H1 (cell line): ENCODE measurements around the gene HOXD11. TPM values are rescaled to one million over a fixed set of nuclear protein-coding genes. Genes with fewer than 3 reads are reported as not detected.
A peak's percentile ranks its signal among the peaks of the same experiment; 100 is the strongest.

Experiments used
- CTCF ChIA-PET: fragments of 300-600 bp; sonication (Branson Sonifier 250); formaldehyde crosslinking; loops from one replicate; lab custom pipeline; 2021; ENCODE audit not compliant: partially characterized antibody; lab: Charles Lee
- POLR2A ChIA-PET: fragments of 300-600 bp; sonication (Branson Sonifier 250); formaldehyde crosslinking; loops from one replicate; lab custom pipeline; 2021; ENCODE audit warnings: inconsistent platforms; ENCODE audit not compliant: partially characterized antibody; lab: Charles Lee
- DNase-seq, 2 experiments: peaks; one replicate each; pipeline versions ENCODE4 v3.0.0 to v3.0.0-alpha.2; 2010 to 2022; ENCODE audit warnings: low spot score in 2 of 2, low read depth in 1 of 2, mixed read lengths in 1 of 2
- FAIRE-seq: peaks from 2 replicates; lab custom pipeline; 2011; peaks lifted over from hg19 to GRCh38; lab: Jason Lieb, UNC
- H2AFZ ChIP-seq: 2 replicates; pipeline ENCODE4 v1.8.1; 2012; ENCODE audit warnings: low read length, inconsistent platforms
- H2AK5ac ChIP-seq: 2 replicates; pipeline ENCODE4 v1.6.1; 2013; ENCODE audit warnings: low read depth, low read length
- H2BK120ac ChIP-seq: replicated peaks from 2 replicates; pipeline ENCODE3; 2013; ENCODE audit warnings: low read depth, low read length, inconsistent platforms
- H2BK12ac ChIP-seq: 2 replicates; pipeline ENCODE4 v1.6.1; 2013; ENCODE audit warnings: low read depth, low read length
- H2BK15ac ChIP-seq: 2 replicates; pipeline ENCODE4 v1.6.1; 2013; ENCODE audit warnings: low read length
- H2BK20ac ChIP-seq: 2 replicates; pipeline ENCODE4 v1.6.1; 2013; ENCODE audit warnings: low read length
- H2BK5ac ChIP-seq: 2 replicates; pipeline ENCODE4 v1.6.1; 2013; ENCODE audit warnings: low read depth, low read length
- H3K14ac ChIP-seq: 2 replicates; pipeline ENCODE4 v1.6.1; 2013; ENCODE audit warnings: inconsistent platforms; ENCODE audit not compliant: insufficient read length
- H3K18ac ChIP-seq: 2 replicates; pipeline ENCODE4 v1.6.1; 2013; ENCODE audit warnings: low read length; ENCODE audit errors: extremely low read depth
- H3K23ac ChIP-seq: 2 replicates; pipeline ENCODE4 v1.6.1; 2013; ENCODE audit warnings: inconsistent platforms; ENCODE audit not compliant: insufficient read length
- H3K23me2 ChIP-seq: 2 replicates; pipeline ENCODE4 v1.6.1; 2013; ENCODE audit warnings: low read depth, low read length
- H3K27ac ChIP-seq: 2 replicates; pipeline ENCODE4 v1.6.1; 2011; ENCODE audit warnings: low read depth, low read length, inconsistent platforms
- H3K27me3 ChIP-seq, 4 experiments: replicated peaks in 1 of 4; 1 replicate in 1 of 4; 2 replicates in 3 of 4; pipeline versions ENCODE4 v1.6.1 to v1.8.1; 2011 to 2013; ENCODE audit warnings: low read length in 3 of 4, mild to moderate bottlenecking in 3 of 4, inconsistent platforms in 2 of 4, mixed read lengths in 2 of 4, moderate library complexity in 1 of 4; ENCODE audit not compliant: control insufficient read depth in 3 of 4, insufficient read depth in 3 of 4; ENCODE audit errors: extremely low read depth in 1 of 4
- H3K36me3 ChIP-seq, 4 experiments: 2 replicates each; pipeline versions ENCODE4 v1.6.1 to v1.8.1; 2011 to 2013; ENCODE audit warnings: mild to moderate bottlenecking in 4 of 4, low read length in 3 of 4, moderate library complexity in 2 of 4, control low read depth in 1 of 4, inconsistent platforms in 1 of 4; ENCODE audit not compliant: insufficient read depth in 4 of 4, control insufficient read depth in 2 of 4
- H3K4ac ChIP-seq: replicated peaks from 2 replicates; pipeline ENCODE3; 2013; ENCODE audit warnings: low read length, low read depth, mixed read lengths, inconsistent platforms; ENCODE audit not compliant: insufficient read length
- H3K4me1 ChIP-seq, 4 experiments: replicated peaks in 1 of 4; 1 replicate in 1 of 4; 2 replicates in 3 of 4; pipeline versions ENCODE4 v1.6.1 to v1.8.1; 2011 to 2013; ENCODE audit warnings: low read length in 3 of 4, inconsistent platforms in 2 of 4, mixed read lengths in 1 of 4; ENCODE audit not compliant: insufficient read depth in 4 of 4, control insufficient read depth in 3 of 4
- H3K4me2 ChIP-seq, 2 experiments: 2 replicates each; pipeline versions ENCODE4 v1.6.1 to v1.8.1; 2011 to 2013; ENCODE audit warnings: low read depth in 2 of 2, low read length in 2 of 2, control low read depth in 1 of 2, inconsistent platforms in 1 of 2, mild to moderate bottlenecking in 1 of 2; ENCODE audit not compliant: insufficient read depth in 1 of 2
- H3K4me3 ChIP-seq, 4 experiments: fragments of 200-600, 300-600 bp in 1 of 4; sonication (generic), shearing (Covaris generic), sonication (Bioruptor Twin) in 1 of 4; 2 replicates each; pipeline versions ENCODE4 v1.5.1 to v1.8.1; 2011 to 2016; ENCODE audit warnings: low read length in 4 of 4, low read depth in 3 of 4, control low read depth in 2 of 4, inconsistent platforms in 2 of 4, mild to moderate bottlenecking in 2 of 4, mixed read lengths in 1 of 4, moderate library complexity in 1 of 4; ENCODE audit not compliant: insufficient read depth in 2 of 4; ENCODE audit errors: extremely low read depth in 1 of 4
- H3K56ac ChIP-seq: replicated peaks from 2 replicates; pipeline ENCODE3; 2013; ENCODE audit warnings: low read depth, mild to moderate bottlenecking, mixed read lengths, low read length, inconsistent platforms; ENCODE audit not compliant: insufficient read length
- H3K79me1 ChIP-seq: 2 replicates; pipeline ENCODE4 v1.6.1; 2013; ENCODE audit warnings: low read depth, low read length, control low read depth
- H3K79me2 ChIP-seq, 2 experiments: 2 replicates each; pipeline versions ENCODE4 v1.6.1 to v1.8.1; 2012 to 2013; ENCODE audit warnings: low read length in 2 of 2, mild to moderate bottlenecking in 2 of 2, inconsistent platforms in 1 of 2; ENCODE audit not compliant: insufficient read depth in 2 of 2, control insufficient read depth in 1 of 2
- H3K9ac ChIP-seq, 4 experiments: replicated peaks in 1 of 4; 1 replicate in 1 of 4; 2 replicates in 3 of 4; pipeline versions ENCODE4 v1.6.1 to v1.8.1; 2011 to 2013; ENCODE audit warnings: low read depth in 3 of 4, low read length in 3 of 4, control low read depth in 2 of 4, mild to moderate bottlenecking in 2 of 4, moderate library complexity in 2 of 4, inconsistent platforms in 1 of 4; ENCODE audit errors: extremely low read depth in 1 of 4
- H3K9me3 ChIP-seq, 2 experiments: 2 replicates each; pipeline versions ENCODE4 v1.6.1 to v1.8.1; 2012 to 2013; ENCODE audit warnings: mild to moderate bottlenecking in 2 of 2, moderate library complexity in 2 of 2, control low read depth in 1 of 2, inconsistent platforms in 1 of 2, low read depth in 1 of 2, low read length in 1 of 2, mixed read lengths in 1 of 2; ENCODE audit not compliant: insufficient read depth in 2 of 2
- H4K20me1 ChIP-seq, 2 experiments: replicated peaks in 1 of 2; 2 replicates each; pipeline versions ENCODE3 to v1.8.1; 2011 to 2013; ENCODE audit warnings: inconsistent platforms in 2 of 2, low read length in 2 of 2, mild to moderate bottlenecking in 1 of 2; ENCODE audit not compliant: insufficient read depth in 2 of 2, control insufficient read depth in 1 of 2
- H4K5ac ChIP-seq: 2 replicates; pipeline ENCODE4 v1.6.1; 2013; ENCODE audit warnings: low read length, low read depth, mixed read lengths, inconsistent platforms; ENCODE audit not compliant: insufficient read length
- H4K8ac ChIP-seq: 2 replicates; pipeline ENCODE4 v1.8.0; 2013; ENCODE audit warnings: mild to moderate bottlenecking, moderate library complexity, low read length, inconsistent platforms; ENCODE audit not compliant: insufficient read depth; ENCODE audit errors: extremely low read depth
- H4K91ac ChIP-seq: replicated peaks from 2 replicates; pipeline ENCODE3; 2013; ENCODE audit warnings: low read length, mixed read lengths, inconsistent platforms; ENCODE audit not compliant: insufficient read length
- ASH2L ChIP-seq: fragments of 200-600, 300-600 bp; sonication (generic); IDR thresholded peaks from one replicate; pipeline ENCODE4 v1.7.1; 2017; ENCODE audit warnings: low read length
- BCL11A ChIP-seq, 2 experiments: IDR thresholded peaks; one replicate each; pipeline ENCODE4 v1.6.1; 2011; ENCODE audit warnings: low read depth in 2 of 2, low read length in 2 of 2, mild to moderate bottlenecking in 2 of 2
- CBX8 ChIP-seq: fragments of 300-800, 300-1000 bp; sonication (generic); IDR thresholded peaks from 2 replicates; pipeline ENCODE4 v1.7.1; 2016; ENCODE audit warnings: low read depth, low read length, borderline replicate concordance
- CHD1 ChIP-seq: IDR thresholded peaks from 2 replicates; pipeline ENCODE4 v1.6.1; 2012; ENCODE audit warnings: low read depth, low read length, improper control_type of control experiment
- EGR1 ChIP-seq: IDR thresholded peaks from 2 replicates; pipeline ENCODE4 v1.6.1; 2011; ENCODE audit warnings: low read depth, low read length, borderline replicate concordance
- FOSL1 ChIP-seq: IDR thresholded peaks from 2 replicates; pipeline ENCODE4 v1.6.1; 2011; ENCODE audit warnings: mild to moderate bottlenecking, low read depth, low read length, moderate library complexity; ENCODE audit not compliant: insufficient read depth
- GABPA ChIP-seq: IDR thresholded peaks from 2 replicates; pipeline ENCODE4 v1.6.1; 2011; ENCODE audit warnings: mild to moderate bottlenecking, low read length, moderate library complexity, borderline replicate concordance; ENCODE audit not compliant: insufficient read depth
- SP1 ChIP-seq: IDR thresholded peaks from 2 replicates; pipeline ENCODE4 v1.6.1; 2011; ENCODE audit warnings: low read depth, low read length
- SP4 ChIP-seq: IDR thresholded peaks from 2 replicates; pipeline ENCODE4 v1.6.1; 2012; ENCODE audit warnings: low read length, inconsistent platforms
- SRF ChIP-seq: IDR thresholded peaks from 2 replicates; pipeline ENCODE4 v1.6.1; 2011; ENCODE audit warnings: mild to moderate bottlenecking, low read depth, low read length, moderate library complexity
- TBP ChIP-seq: IDR thresholded peaks from 2 replicates; pipeline ENCODE4 v1.6.1; 2011; ENCODE audit warnings: low read depth, low read length, improper control_type of control experiment
- TCF12 ChIP-seq: IDR thresholded peaks from 2 replicates; pipeline ENCODE4 v1.6.1; 2011; ENCODE audit warnings: low read depth, mild to moderate bottlenecking, low read length
- WGBS, 2 experiments: shearing (Covaris generic) in 1 of 2; methylation state at CpG; one replicate each; pipeline versions ENCODE4 v1.1.6 to v1.1.7; 2013 to 2015; ENCODE audit warnings: low lambda C conversion rate in 2 of 2, mixed read lengths in 2 of 2, inconsistent platforms in 1 of 2, low coverage in 1 of 2, missing lambda C conversion rate in 1 of 2; ENCODE audit not compliant: insufficient replicate concordance in 2 of 2, insufficient coverage in 1 of 2, insufficient read length in 1 of 2; ENCODE audit errors: extremely low coverage in 1 of 2, missing lambda C conversion rate in 1 of 2; 5-methylcytosine and 5-hydroxymethylcytosine counted together
- polyA plus RNA-seq, 7 experiments: library from polyadenylated mRNA; depleted of rRNA in 3 of 7; stranded (reverse) in 5 of 7; unstranded in 2 of 7; fragments of >200 nt in 5 of 7; fragments of 200-250 nt in 2 of 7; gene quantifications; 1 replicate in 5 of 7; 2 replicates in 1 of 7; 4 replicates in 1 of 7; pipeline versions ENCODE4 v1.2.1 to v1.2.3, GENCODE V29; 2011 to 2013; ENCODE audit warnings: missing spikeins in 2 of 7, mixed read lengths in 2 of 7
- total RNA-seq: library from RNA; stranded (reverse); fragmentation: NEBNext Ultra II Directional; extraction: Animal tissue kit (Norgen Biotek cat#: 25700); gene quantifications from 2 replicates; pipeline ENCODE4 v1.2.1, GENCODE V29; 2021

Gene HOXD11
- total and polyA plus RNA-seq, 2 of the 8 experiments (the other 6 are each of a cell fraction or from before 2014, with no cell fraction given) = not detected

DNA sequence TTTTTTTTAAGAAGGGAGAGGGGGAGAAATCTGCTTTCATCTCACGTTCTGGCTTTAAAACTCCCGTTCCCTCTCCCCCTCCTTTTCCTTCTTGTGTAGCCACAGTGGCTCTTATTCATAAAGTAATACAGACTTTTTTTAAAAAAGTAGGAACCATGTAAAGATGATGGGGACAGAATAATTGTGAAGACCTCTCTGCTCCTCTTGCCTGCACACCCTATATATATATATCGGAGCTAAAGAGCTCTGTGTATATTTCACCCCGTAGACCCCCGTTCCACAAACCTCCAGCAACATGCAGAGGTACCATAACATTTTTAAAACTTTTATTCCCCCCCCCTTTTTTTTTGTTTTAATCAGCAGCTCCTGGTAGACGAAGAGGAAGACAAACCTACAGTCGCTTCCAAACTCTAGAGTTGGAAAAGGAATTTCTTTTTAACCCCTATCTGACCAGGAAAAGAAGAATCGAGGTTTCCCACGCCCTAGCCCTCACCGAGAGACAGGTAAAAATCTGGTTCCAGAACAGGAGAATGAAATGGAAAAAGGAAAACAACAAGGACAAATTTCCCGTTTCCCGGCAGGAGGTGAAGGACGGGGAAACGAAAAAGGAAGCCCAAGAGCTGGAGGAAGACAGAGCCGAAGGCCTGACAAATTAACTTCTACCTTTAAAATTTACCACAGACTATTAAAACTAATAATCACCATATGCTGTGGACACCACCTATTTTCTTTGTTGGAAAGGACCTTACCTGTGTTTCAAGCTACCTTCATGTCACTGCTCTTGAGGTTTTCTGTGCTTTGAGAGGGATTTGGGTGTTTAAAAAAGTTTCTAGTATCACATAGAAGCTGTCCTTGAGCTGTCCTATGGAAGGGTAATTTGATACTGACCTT, 24.1 kb downstream of the HOXD11 start:
- Histone ChIP-seq H3K79me2 (no peaks in the 10 kb centered on the region), H3K4me3 (peak overlapping the region in 1 of 4 experiments; percentile 24; a peak in 1 of 8 replicates), H3K9ac (no peak overlapping the region)
- TF ChIP-seq ASH2L (no peak), FOSL1 (no peak), SP1 (no peak), TBP (no peak), BCL11A (IDR thresholded peaks at IDR 0.05; ENCODE audit: low read depth in 2 of 2, low read length in 2 of 2) (no peak), SRF (no peak), CHD1 (no peak), EGR1 (no peak), GABPA (no peak), TCF12 (no peak), CBX8 (peak; percentile 93), SP4 (no peak)

More for the DNA sequence above, 24.1 kb downstream of the HOXD11 start:
- FAIRE-seq = no peak
- Histone ChIP-seq H3K4ac (no peak overlapping the region), H4K20me1 (peaks cover 14 to 33% of the 10 kb centered on the region in 2 experiments), H2AFZ (no peak overlapping the region), H2AK5ac (no peak overlapping the region), H3K56ac (no peak overlapping the region), H3K27me3 (peaks cover 92 to 100% (median 98%) of the 10 kb centered on the region in 4 experiments), H2BK120ac (no peak overlapping the region), H3K9me3 (no peaks in the 10 kb centered on the region), H2BK20ac (no peak overlapping the region), H4K91ac (no peak overlapping the region), H4K5ac (no peak overlapping the region), H2BK5ac (no peak overlapping the region), H3K36me3 (peaks cover 0 to 17% (median 0%) of the 10 kb centered on the region in 4 experiments; a peak in 1 of 8 replicates), H3K18ac (no peak overlapping the region), H3K4me1 (peaks cover 3 to 11% (median 5%) of the 10 kb centered on the region in 4 experiments), H3K23me2 (peaks cover 3% of the 10 kb centered on the region; the same call in 1 of the 2 replicates), H3K27ac (no peak overlapping the region), H4K8ac (no peak overlapping the region), H2BK15ac (no peak overlapping the region), H3K14ac (no peak overlapping the region), H3K23ac (no peak overlapping the region), H3K4me2 (peak overlapping the region in 1 of 2 experiments; percentile 70; a peak in 3 of 4 replicates), H3K79me1 (no peaks in the 10 kb centered on the region), H2BK12ac (no peak overlapping the region)
- peak in 1 of 2 experiments; percentile 40 for DNase-seq
- 24% methylated on average over 13 of the region's 15 CpGs; no CpG with 5 or more reads in 1 of the 2 experiments for WGBS, 2 experiments
- ChIA-PET POLR2A (interaction anchor here (0.7 to 1.2 kb wide), 2 partner anchors 25 to 1856 kb away, joined by 3 to 4 read pairs; no protein-coding TSS in a partner anchor), CTCF (interaction anchor here (0.6 to 4.5 kb wide), 20 partner anchors 10 to 1017 kb away, joined by 3 to 30 read pairs (median 4); partner anchors contain the start of genes HOXD10 and HOXD4)
